ENCODE measurements around the gene GABBR2. TPM values are rescaled to one million over a fixed set of nuclear protein-coding genes. Genes with fewer than 3 reads are reported as not detected.

Gene GABBR2
- polyA plus RNA-seq, 1 donor (not counting 4 experiments of a cell fraction or from before 2014, with no cell fraction given) = 0.01 TPM

GRCh38 chr9:98256756-98257155, 452.0 kb downstream of the GABBR2 start:
- H3K9me3 ChIP-seq (ENCODE audit: control insufficient read depth, low read depth, low read length) = no peaks in the 10 kb centered on the region
- dilution Hi-C loops (cut with MboI; ENCODE audit: extremely low pct_ligation_motif_present, low sequenced_read_pairs) = no loop called here
- H3K36me3 ChIP-seq (ENCODE audit: control insufficient read depth in 2 of 2, extremely low read depth in 1 of 2, insufficient read depth in 2 of 2, low read length in 2 of 2) = peaks cover 4 to 13% of the 10 kb centered on the region in 2 experiments
- H4K20me1 ChIP-seq (ENCODE audit: control insufficient read depth, extremely low read depth, insufficient read depth, low read length) = no peaks in the 10 kb centered on the region
- TF ChIP-seq, protein P1, sequence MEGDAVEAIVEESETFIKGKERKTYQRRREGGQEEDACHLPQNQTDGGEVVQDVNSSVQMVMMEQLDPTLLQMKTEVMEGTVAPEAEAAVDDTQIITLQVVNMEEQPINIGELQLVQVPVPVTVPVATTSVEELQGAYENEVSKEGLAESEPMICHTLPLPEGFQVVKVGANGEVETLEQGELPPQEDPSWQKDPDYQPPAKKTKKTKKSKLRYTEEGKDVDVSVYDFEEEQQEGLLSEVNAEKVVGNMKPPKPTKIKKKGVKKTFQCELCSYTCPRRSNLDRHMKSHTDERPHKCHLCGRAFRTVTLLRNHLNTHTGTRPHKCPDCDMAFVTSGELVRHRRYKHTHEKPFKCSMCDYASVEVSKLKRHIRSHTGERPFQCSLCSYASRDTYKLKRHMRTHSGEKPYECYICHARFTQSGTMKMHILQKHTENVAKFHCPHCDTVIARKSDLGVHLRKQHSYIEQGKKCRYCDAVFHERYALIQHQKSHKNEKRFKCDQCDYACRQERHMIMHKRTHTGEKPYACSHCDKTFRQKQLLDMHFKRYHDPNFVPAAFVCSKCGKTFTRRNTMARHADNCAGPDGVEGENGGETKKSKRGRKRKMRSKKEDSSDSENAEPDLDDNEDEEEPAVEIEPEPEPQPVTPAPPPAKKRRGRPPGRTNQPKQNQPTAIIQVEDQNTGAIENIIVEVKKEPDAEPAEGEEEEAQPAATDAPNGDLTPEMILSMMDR (optimal IDR thresholded peaks at IDR 0.05 in 1 of 3, IDR thresholded peaks at IDR 0.05 in 1 of 3, conservative IDR thresholded peaks at IDR 0.05 in 1 of 3; ENCODE audit: extremely low read depth in 1 of 3, insufficient read depth in 2 of 3, low read length in 3 of 3) = no peak
- TF ChIP-seq EZH2 (IDR thresholded peaks at IDR 0.05; ENCODE audit: low read length) = no peak
- peak overlapping the region; percentile 97 for H3K4me2 ChIP-seq (ENCODE audit: control insufficient read depth, extremely low read depth, insufficient read depth, low read depth, low read length)
- no peaks in the 10 kb centered on the region for H3K9me1 ChIP-seq (ENCODE audit: control insufficient read depth, extremely low read depth, insufficient read depth, low read length)
- H3K27me3 ChIP-seq (ENCODE audit: control insufficient read depth, extremely low read depth, insufficient read depth, low read length) = no peaks in the 10 kb centered on the region
- DNase-seq (ENCODE audit: low read depth, low spot score) (no peak), FAIRE-seq (no peak)
- peak overlapping the region; percentile 77 to 93 (median 91) for H3K4me3 ChIP-seq (ENCODE audit: control insufficient read depth in 2 of 3, extremely low read depth in 1 of 3, insufficient read depth in 2 of 3, low read depth in 1 of 3, low read length in 3 of 3)
- H3K9ac ChIP-seq (ENCODE audit: control insufficient read depth, extremely low read depth, insufficient read depth, low read length) = peak overlapping the region; percentile 82
- H3K4me1 ChIP-seq (ENCODE audit: control insufficient read depth, extremely low read depth, insufficient read depth, low read length) = peaks cover 24% of the 10 kb centered on the region
- H3K79me2 ChIP-seq (ENCODE audit: control insufficient read depth, insufficient read depth, low read length) = peaks cover 41% of the 10 kb centered on the region
- peak overlapping the region; percentile 95 for H2AFZ ChIP-seq (ENCODE audit: control insufficient read depth, low read length)
- H3K27ac ChIP-seq (ENCODE audit: control insufficient read depth, insufficient read depth, low read length) = peak overlapping the region; percentile 83

DNA sequence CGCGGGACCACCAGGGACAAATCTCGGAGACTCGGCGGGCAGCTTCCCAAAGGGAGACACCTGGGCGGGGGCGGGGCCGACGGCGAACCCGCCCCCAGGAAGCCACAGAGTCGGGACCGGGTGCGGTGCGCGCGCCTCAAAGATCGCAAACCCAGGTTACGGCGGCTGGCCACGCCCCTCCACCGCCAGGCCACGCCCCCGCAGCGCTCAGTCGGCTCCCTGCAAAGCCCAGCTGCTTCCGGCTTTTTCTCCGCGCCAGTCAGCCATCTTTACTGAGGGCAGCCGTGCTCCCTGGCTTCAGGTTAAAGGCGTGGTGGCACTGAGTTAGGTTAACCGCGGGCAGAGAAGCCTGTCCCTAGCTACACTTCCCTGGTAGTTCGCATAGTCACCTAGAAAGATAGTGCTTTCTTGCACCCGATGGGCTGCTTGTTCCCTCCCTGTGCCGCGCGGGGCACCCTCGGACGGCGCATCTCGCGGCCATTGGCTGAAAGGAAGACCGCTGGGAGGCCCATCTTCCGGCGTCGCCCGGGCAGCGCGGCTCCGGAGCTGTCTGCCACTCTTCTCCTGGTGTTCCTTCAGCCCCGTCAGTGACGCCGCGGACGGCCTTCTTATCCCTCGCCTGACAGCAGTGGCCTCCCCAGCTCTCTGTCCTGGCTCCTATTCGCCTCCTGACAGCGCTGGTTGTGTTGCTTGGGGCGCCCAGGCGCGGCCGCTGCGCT, 453.0 kb downstream of the GABBR2 start, which contains the start of gene TBC1D2:
Gene TBC1D2, minus strand, starts transcription at position 72 of the 719 bp plus-strand sequence. CDS start 108 bp downstream, outside the sequence.
- Histone ChIP-seq H3K4me2 (ENCODE audit: control insufficient read depth, extremely low read depth, insufficient read depth, low read depth, low read length) (peak within 1 kb of the TSS; percentile 97), H2AFZ (ENCODE audit: control insufficient read depth, low read length) (peak within 1 kb of the TSS; percentile 95), H3K36me3 (ENCODE audit: control insufficient read depth in 2 of 2, extremely low read depth in 1 of 2, insufficient read depth in 2 of 2, low read length in 2 of 2) (peaks cover 4 to 13% of the 10 kb centered on the region in 2 experiments), H3K4me3 (ENCODE audit: control insufficient read depth in 2 of 3, extremely low read depth in 1 of 3, insufficient read depth in 2 of 3, low read depth in 1 of 3, low read length in 3 of 3) (peak within 1 kb of the TSS; percentile 77 to 93 (median 91)), H3K9me3 (ENCODE audit: control insufficient read depth, low read depth, low read length) (no peaks in the 10 kb centered on the region), H3K27me3 (ENCODE audit: control insufficient read depth, extremely low read depth, insufficient read depth, low read length) (no peaks in the 10 kb centered on the region), H3K27ac (ENCODE audit: control insufficient read depth, insufficient read depth, low read length) (peak within 1 kb of the TSS; percentile 83), H3K9ac (ENCODE audit: control insufficient read depth, extremely low read depth, insufficient read depth, low read length) (peak within 1 kb of the TSS; percentile 82), H4K20me1 (ENCODE audit: control insufficient read depth, extremely low read depth, insufficient read depth, low read length) (no peaks in the 10 kb centered on the region), H3K79me2 (ENCODE audit: control insufficient read depth, insufficient read depth, low read length) (peaks cover 42% of the 10 kb centered on the region), H3K9me1 (ENCODE audit: control insufficient read depth, extremely low read depth, insufficient read depth, low read length) (no peaks in the 10 kb centered on the region), H3K4me1 (ENCODE audit: control insufficient read depth, extremely low read depth, insufficient read depth, low read length) (peaks cover 33% of the 10 kb centered on the region)
- dilution Hi-C loops (cut with MboI; ENCODE audit: extremely low pct_ligation_motif_present, low sequenced_read_pairs) = no loop called here
- DNase-seq (ENCODE audit: low read depth, low spot score) (no peak), FAIRE-seq (no peak)
- no peak for TF ChIP-seq EZH2 (IDR thresholded peaks at IDR 0.05; ENCODE audit: low read length)
- TF ChIP-seq, protein P1 (optimal IDR thresholded peaks at IDR 0.05 in 1 of 3, IDR thresholded peaks at IDR 0.05 in 1 of 3, conservative IDR thresholded peaks at IDR 0.05 in 1 of 3; ENCODE audit: extremely low read depth in 1 of 3, insufficient read depth in 2 of 3, low read length in 3 of 3) = peak in 2 of 3 experiments; percentile 24 to 32
